Measurements from ENCODE around the gene ZP1. TPM values are rescaled to one million over a fixed set of nuclear protein-coding genes. Genes with fewer than 3 reads are reported as not detected.

ZP1 gene
- total and polyA plus RNA-seq, 4 donors, result 0.04 TPM; not detected in 3

GRCh38 chr11:60844870-60845221 lies 22.5 kb upstream of the ZP1 start:
- DNase-seq, result no peak
- no peak overlapping the region for H3K4me3 ChIP-seq
- no peak overlapping the region for H3K9ac ChIP-seq (ENCODE audit: insufficient read depth in 1 of 2, low read length in 2 of 2)
- TF ChIP-seq, protein P1, sequence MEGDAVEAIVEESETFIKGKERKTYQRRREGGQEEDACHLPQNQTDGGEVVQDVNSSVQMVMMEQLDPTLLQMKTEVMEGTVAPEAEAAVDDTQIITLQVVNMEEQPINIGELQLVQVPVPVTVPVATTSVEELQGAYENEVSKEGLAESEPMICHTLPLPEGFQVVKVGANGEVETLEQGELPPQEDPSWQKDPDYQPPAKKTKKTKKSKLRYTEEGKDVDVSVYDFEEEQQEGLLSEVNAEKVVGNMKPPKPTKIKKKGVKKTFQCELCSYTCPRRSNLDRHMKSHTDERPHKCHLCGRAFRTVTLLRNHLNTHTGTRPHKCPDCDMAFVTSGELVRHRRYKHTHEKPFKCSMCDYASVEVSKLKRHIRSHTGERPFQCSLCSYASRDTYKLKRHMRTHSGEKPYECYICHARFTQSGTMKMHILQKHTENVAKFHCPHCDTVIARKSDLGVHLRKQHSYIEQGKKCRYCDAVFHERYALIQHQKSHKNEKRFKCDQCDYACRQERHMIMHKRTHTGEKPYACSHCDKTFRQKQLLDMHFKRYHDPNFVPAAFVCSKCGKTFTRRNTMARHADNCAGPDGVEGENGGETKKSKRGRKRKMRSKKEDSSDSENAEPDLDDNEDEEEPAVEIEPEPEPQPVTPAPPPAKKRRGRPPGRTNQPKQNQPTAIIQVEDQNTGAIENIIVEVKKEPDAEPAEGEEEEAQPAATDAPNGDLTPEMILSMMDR (IDR thresholded peaks at IDR 0.05; ENCODE audit: control extremely low read depth, extremely low read depth), result no peak
- H3K36me3 ChIP-seq (ENCODE audit: control insufficient read depth in 4 of 4, insufficient read depth in 4 of 4, low read length in 4 of 4), result peaks cover 0 to 22% (median 3%) of the 10 kb centered on the region in 4 donors
- no peak for ATAC-seq (ENCODE audit: insufficient read depth, low FRiP score)
- no peak overlapping the region for H3K27ac ChIP-seq (ENCODE audit: low read depth in 1 of 2, low read length in 1 of 2)
- peaks cover 4 to 32% (median 17%) of the 10 kb centered on the region in 5 donors for H3K4me1 ChIP-seq (ENCODE audit: control insufficient read depth in 5 of 5, insufficient read depth in 5 of 5, low read length in 5 of 5)
- 50 to 62% methylated on average over 4 of the region's 4 CpGs for WGBS, 2 donors
- H3K9me3 ChIP-seq (ENCODE audit: control insufficient read depth in 4 of 4, insufficient read depth in 3 of 4, low read length in 3 of 4), result no peaks in the 10 kb centered on the region
- H3K27me3 ChIP-seq (ENCODE audit: control insufficient read depth in 3 of 3, insufficient read depth in 3 of 3, low read length in 2 of 3), result no peaks in the 10 kb centered on the region

- 89 to 93% methylated on average over 8 of the region's 8 CpGs for WGBS, 2 donors
- peaks cover 0 to 27% (median 5%) of the 10 kb centered on the region in 4 donors for H3K36me3 ChIP-seq (ENCODE audit: control insufficient read depth in 4 of 4, insufficient read depth in 4 of 4, low read length in 4 of 4)
- peaks cover 4 to 32% (median 17%) of the 10 kb centered on the region in 5 donors for H3K4me1 ChIP-seq (ENCODE audit: control insufficient read depth in 5 of 5, insufficient read depth in 5 of 5, low read length in 5 of 5)
- no peak for DNase-seq
- H3K27me3 ChIP-seq (ENCODE audit: control insufficient read depth in 3 of 3, insufficient read depth in 3 of 3, low read length in 2 of 3), result no peaks in the 10 kb centered on the region
- no peak overlapping the region for H3K27ac ChIP-seq (ENCODE audit: low read depth in 1 of 2, low read length in 1 of 2)
- no peaks in the 10 kb centered on the region for H3K9me3 ChIP-seq (ENCODE audit: control insufficient read depth in 4 of 4, insufficient read depth in 3 of 4, low read length in 3 of 4)
- TF ChIP-seq, protein P1 (IDR thresholded peaks at IDR 0.05; ENCODE audit: control extremely low read depth, extremely low read depth), result no peak
- H3K4me3 ChIP-seq, result no peak overlapping the region
- no peak for ATAC-seq (ENCODE audit: insufficient read depth, low FRiP score)
- no peak overlapping the region for H3K9ac ChIP-seq (ENCODE audit: insufficient read depth in 1 of 2, low read length in 2 of 2)
Observed at GRCh38 chr11:60845338-60845737, 22.0 kb upstream of the ZP1 start.

DNA sequence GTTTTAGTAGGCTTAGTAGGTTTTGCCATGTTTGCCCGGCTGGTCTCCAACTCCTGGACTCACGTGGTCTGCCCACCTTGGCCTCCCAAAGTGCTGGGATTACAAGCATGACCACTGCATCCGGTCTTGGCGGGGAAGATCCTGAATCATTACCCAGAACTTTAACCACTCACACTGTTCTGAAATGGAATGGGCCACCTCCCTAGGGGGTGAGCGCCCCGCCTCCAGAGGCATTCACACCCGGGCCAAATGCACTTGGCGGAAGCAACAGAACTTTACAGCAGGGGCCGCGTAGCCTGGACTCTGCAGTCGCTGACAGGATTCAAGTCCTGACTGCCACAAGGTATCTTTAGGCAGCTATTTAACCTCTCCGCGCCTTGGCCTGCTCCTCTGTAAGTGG lies 20.1 kb upstream of the ZP1 start:
- 76% methylated on average over 13 of the region's 13 CpGs for WGBS, 2 donors
- no peak for ATAC-seq (ENCODE audit: insufficient read depth, low FRiP score)
- peaks cover 2 to 32% (median 13%) of the 10 kb centered on the region in 4 donors for H3K36me3 ChIP-seq (ENCODE audit: control insufficient read depth in 4 of 4, insufficient read depth in 4 of 4, low read length in 4 of 4)

More for the DNA sequence above, 20.1 kb upstream of the ZP1 start:
- Histone ChIP-seq H3K4me3 (no peak overlapping the region), H3K27ac (ENCODE audit: low read depth in 1 of 2, low read length in 1 of 2) (no peak overlapping the region), H3K27me3 (ENCODE audit: control insufficient read depth in 3 of 3, insufficient read depth in 3 of 3, low read length in 2 of 3) (no peaks in the 10 kb centered on the region), H3K9ac (ENCODE audit: insufficient read depth in 1 of 2, low read length in 2 of 2) (no peak overlapping the region), H3K4me1 (ENCODE audit: control insufficient read depth in 5 of 5, insufficient read depth in 5 of 5, low read length in 5 of 5) (peaks cover 0 to 20% (median 9%) of the 10 kb centered on the region in 5 donors), H3K9me3 (ENCODE audit: control insufficient read depth in 4 of 4, insufficient read depth in 3 of 4, low read length in 3 of 4) (no peaks in the 10 kb centered on the region)
- DNase-seq, result no peak
- TF ChIP-seq, protein P1 (IDR thresholded peaks at IDR 0.05; ENCODE audit: control extremely low read depth, extremely low read depth), result no peak

Data from lung (tissue), 12 donors.